NCI-H1417 (cell line): ENCODE data around the gene SHISAL1.

Source experiments
- DNase-seq, 3 experiments: peaks; one replicate each; lab custom pipeline; 2025; lab: John Stamatoyannopoulos, UW

The SHISAL1 gene

DNA sequence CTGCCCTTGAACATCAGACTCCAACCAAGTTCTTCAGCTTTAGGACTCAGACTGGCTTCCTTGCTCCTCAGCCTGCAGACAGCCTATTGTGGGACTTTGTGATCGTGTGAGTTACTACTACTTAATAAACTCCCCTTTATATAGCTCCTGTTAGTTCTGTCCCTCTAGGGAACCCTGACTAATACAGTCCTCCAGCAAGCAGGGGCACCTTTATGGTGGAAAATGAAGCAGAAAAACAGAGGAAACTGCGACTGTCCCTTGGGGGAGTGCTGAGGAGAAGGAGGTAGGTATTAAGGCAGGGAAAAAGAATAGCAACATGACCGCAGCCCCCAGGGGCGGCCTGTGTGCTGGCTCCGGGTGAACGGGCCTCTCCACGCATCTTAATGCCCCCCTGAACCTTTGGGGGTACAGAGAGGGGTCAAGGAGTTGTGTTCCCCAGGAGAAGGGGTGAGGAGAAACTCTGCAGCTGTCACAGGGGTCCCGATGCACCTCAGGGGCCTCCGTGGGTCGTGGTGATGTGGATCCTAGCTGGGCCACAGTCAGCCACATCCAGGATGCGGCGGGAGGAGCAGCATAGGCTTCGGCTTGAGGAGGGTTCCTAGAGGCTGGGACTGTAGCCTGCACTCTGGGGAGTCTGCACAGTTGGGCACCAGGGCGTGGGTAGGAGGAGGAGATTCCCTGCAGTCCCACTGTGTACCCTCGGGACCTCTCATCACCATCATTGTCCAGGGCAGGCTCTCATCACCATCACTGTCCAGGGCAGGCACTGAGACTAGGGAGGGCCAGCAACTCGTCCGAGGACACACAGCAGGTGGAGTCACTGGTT lies 34.3 kb downstream of the SHISAL1 start:
- DNase-seq, result no peak

DNA sequence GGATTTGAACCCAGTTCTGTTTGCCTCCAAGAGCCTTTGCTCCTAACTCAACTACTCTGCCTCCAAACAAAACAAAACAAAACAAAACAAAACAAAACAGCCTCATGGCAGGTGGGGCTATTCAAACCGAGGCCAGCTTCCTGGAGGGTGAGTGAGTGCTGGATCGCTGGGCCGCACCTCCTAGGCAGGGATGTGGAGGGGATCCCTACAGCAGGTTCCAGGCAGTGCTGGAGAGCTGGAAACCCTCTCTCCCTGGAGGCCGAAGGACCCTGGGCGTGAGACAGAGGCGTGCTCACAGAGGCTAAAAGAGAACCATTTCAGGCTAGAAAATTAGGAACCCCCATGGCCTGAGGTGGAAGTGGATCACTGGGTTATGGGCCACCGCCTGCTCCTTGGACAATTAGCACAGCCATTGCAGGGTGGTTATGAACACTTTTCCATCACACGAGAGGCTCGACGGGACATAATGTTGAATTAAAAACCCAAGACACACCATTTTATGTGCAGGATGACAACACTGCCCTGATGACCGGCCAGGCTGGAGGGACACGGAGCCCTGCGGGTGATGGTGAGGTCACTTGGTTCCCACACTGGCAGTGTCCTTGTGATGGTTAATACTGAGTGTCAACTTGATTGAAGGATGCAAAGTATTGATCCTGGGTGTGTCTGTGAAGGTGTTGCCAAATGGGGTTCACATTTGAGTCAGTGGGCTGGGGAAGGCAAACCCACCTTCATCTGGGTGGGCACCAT lies 35.2 kb downstream of the SHISAL1 start:
- no peak for DNase-seq

DNA sequence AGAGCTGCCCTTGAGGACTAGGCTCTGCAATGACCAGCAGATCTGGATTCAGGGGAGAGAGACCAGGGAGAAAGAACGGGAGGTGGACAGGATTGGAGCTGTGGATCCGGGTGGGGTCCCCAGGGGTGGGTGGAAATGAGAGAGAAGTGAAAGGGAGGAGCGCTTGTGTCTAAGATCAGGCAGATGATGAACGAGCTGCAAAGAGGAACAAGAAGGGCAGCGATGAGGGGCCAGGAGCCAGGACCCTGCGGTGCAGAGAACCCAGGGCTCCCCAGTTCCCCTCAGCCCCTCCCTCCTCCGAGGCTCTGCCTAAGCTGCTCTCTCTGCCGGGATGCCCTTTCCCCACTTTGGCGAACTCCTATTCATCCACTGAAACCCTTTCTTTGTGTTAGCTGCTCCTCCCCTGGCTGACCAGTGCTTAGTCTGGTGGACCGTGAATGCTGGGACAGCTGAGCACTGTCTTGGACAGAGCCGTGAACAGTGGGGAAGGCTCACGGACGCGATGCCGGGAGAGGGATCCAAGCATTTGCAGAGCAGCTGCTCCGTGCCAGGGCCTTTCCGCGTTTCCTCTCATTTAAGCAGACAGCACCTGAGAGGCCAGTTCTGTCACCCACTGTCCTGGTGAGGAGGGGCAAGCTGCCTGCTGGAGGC lies 35.9 kb downstream of the SHISAL1 start:
- no peak for DNase-seq

DNA sequence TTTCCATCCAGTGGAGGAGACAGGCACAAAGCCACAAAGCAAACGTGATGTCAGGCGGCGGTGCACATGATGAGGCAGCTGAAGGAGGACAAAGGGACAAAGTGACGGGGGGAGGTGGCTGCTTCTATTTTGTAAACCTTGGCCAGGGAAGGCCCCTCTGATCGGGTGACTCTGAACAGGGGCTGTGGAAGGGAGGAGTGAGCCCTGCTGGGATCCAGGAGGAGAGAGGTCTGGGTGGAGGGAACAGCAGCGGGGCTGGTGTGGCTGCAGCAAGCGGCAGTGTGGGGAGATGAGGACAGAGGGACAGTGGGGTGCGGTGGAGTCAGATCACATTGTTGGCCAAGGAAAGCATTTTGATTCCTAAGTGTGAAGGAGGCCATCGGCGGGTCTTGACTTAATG lies 36.7 kb downstream of the SHISAL1 start:
- no peak for DNase-seq

DNA sequence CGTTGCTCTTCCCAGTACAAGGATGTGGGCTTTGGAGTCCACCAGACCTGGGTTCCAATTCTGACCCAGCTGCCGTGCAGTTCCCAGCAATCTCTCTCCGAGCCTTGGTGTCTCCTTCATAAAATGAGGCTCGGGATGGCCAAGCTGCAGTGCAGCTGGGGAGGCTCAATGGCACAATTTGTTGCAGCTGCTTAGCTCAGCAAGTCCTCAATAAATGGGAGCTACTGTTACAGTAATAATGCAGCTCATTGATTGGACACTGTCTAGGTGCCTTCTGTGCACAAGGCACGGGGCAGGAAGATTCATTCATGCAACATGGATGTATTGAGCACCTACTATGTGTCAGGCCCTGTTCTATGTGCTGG lies 37.1 kb downstream of the SHISAL1 start:
- no peak for DNase-seq

DNA sequence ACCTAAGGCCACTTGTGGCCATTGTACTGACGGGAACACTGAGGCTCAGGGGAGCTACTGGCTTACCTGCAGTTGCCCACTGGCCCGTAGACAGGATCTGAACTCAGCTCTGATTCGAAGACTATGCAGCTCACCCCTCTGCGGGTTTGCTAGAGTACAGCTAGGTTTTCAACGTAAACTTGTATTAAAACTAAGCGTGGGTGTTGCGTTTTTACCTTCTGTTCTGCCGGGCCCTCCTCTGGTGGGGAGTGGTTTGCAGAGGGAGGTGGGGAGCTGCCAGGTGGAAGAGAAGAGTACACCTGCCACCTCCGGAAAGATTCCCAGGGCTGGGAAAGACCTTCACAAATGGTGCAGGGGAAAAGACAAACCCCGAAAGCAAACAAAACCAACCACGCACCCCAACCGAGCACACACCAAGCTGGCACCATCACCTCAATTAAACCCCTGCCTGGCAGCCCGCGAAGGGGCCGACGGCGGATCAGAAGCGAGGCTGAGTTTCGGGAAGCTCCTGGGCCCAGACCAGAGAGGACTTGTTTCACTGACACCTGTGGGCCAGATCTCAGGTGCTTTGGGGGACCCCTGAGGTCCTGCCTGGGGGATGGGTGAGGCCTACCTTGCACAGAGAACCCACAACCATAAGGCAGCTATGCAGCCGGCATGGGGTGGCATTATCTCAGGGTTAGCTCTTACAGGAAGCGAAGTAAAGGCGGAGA lies 37.7 kb downstream of the SHISAL1 start:
- DNase-seq, result no peak

DNA sequence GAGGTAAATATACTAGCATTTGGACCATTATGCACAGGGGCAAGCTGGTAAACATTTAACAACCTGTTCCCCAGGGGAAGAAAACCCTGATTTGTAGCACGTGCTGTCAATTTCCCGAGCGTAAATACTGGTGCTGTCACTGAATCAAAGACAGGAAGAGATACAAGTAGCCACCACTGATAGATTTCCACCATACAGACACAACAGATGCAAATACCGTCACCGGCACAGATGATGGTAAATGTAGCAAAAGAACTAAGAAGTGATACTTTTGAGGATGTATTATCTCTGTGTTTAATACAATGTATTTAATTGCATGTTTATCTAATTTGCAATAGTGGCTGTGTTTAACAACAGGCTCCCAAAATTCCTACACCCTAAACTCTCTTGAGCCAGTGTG lies 39.6 kb downstream of the SHISAL1 start:
- no peak for DNase-seq

DNA sequence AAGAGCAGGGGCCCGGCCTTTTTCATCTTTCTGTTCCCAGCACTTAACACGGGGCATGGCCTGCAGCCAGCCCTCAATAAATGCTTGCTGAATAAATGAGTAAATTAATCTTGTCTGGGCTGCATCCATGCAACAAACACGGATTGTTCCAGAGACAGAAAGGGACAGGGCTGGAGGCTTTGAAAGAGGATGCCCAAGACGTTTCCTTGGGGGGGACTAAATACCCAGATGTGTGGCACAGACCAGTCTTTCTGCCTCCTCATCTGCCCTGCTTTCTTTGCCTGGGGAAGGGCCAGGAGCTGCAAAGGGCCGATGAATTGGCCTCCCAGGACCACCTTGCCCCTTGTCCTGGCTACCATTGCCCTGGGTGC lies 40.4 kb downstream of the SHISAL1 start:
- no peak for DNase-seq

DNA sequence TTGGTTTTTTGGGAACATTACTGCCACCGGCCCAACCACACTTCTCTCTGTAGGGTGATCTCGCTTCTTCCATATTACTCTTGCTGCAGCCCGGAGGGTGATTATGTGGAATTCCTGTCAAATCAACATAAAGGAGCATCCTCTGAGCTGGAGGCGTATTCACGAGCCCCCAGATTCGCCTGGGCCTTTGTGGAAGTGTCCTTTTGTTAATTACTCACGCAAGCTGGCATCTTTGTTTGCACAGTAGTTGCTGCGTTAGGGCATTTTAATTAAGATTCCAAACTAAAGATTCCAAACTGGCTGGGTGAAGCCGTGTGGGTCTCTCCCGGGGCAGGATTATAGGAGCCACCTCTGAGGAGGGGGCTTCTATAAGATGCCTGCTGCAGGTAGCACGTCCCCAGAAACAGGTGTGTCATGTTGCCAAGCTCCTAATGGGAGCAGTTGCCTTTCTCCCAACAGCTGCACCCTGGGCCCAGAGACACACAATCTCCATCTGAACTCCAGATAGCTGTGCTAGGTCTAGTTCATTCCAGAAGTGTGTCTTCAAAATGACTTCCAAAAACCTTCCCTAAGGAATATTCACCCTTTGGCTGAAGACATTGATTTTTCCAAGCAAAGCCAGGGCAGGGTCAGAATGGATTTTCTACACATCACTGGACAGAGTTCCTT lies 40.9 kb downstream of the SHISAL1 start:
- DNase-seq, result peak in 1 of 3 experiments; percentile 43

DNA sequence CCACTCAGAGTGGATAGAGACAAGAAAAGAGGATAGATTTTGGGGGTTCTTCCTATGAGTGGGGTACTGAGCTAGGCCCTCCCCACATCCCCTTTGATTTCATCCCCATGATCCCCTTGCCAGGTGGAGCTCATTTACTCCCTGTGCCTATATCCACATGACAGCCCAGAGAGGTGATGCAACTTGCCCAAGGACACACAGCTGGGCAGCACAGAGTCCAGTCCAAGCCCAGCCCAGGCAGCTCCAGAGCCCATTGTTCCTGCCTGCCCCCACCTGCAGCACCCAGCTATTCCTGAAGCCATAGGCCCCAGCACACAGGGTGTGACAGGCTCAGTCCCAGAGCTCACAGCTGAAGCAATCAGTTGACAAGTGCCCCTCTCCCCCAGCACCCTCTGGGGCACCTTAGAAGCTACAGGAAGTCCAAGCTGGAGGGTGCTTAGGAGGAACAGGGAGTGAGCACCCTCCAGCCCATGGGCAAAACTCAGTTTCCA lies 41.7 kb downstream of the SHISAL1 start:
- no peak for DNase-seq

DNA sequence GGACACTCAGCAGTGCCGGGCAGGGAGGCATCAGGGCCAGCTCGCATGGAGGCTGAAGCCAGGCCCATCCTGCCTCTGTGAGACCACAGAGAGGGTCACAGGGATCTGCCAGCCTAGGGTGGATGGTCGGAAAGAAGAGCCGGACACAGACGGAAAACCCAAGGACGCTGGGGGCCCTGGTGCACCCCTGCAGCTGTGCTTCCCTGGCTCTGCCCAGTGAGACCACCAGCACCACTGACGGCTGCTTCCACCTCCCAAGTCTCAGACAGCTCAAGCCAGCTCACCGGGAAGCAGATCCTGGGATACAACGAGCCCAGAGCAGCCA lies 42.2 kb downstream of the SHISAL1 start:
- no peak for DNase-seq

DNA sequence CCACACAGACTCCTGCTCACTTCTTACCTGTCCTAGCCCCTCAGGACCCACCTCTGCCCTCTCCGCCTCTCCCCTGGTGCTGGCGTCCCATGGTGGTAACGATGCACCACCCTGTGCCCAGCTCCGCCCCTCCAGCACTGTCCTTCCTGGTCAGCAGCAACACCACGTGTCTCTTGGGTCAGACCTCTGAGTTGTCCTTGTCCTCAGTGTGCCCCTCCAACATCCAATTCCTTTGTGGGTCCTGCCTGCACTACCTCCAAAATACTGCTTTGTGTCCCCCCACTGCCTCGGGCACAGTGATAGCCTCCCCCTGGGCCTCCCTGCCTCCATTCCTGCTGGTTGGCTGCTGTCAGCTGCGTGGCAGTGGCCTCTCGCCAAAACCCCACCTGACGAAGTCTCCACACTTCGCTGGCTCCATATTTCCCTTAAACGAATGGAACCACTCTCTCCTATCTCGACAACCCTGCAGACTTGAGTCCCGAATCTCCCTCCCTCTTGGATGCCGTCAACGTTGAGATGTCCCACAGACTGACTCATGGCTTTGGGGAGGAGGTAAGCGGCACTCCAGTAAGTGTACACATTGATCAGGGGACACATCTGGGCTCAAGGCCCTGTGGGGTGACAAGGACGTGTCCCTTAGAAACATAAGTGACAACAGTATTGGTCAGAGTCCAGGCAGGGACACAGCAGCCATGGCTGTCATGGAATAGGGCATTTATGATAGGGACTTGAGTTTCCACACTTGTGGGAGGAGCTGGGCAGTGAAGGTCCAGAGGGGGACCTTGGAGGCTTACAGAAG lies 42.8 kb downstream of the SHISAL1 start:
- no peak for DNase-seq

DNA sequence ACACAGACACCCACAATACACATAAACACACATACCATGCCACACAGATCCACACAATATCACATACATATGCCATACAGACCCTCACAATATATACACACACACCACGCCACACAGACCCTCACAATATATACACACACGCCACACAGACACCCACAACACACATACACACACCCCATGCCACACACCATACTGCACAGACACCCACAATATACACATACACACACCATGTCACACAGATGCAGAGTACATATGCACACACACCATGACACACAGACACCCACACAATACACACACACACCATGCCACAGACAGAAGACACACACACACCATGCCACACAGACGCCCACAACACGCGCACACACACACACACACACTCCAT lies 43.6 kb downstream of the SHISAL1 start:
- DNase-seq, result no peak

DNA sequence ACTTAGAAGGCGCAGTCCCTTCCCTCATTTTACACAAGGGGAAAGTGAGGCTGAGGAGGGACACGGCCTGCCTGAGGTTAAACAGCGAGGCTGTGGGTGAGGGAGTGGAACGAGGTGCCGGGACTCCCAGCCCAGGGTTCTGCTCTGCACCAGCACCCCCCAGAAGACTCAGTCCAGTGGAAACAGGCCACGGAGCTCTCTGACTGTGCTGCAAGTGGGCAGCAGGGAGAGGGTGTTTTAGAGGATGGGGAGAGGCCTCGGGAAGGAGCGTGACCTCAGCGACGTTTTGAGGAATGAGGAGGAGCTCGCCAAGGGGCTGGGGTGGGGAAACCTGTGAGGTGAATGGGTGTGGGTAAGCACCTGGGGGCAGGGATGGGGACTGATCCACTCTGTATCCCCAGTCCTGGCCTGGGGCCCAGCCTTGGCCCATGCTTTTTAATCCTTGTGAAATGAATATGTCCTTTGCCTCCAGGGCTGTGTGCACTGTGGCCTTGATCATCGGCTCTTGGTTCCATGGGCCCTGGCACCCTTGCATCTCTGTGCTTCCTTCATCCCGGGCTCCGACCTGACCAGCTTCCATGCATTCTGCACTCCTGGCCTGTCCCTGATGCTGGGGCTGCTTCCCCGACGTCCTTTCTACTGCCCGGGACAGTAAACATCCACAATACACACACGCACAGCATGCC lies 44.2 kb downstream of the SHISAL1 start:
- DNase-seq, result no peak

DNA sequence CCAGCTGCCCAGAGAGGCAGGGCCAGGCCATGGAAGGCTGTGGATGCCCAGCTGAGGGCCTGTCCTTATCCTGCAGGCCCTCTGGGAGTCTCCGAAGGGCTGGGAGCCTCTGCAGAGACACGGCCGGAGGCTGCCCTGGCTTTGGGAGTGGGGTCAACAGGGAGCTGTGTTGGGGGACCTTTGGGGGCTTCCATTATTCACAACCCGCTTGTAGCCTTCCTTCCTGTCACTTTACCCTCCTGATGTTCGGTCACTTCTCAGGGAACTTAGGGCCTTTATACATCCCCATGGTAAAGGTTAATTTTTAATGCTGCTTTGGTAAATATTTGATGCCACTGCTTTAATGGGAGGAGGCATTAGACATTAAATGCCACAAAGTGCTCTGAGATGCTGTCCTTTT lies 44.9 kb downstream of the SHISAL1 start:
- no peak for DNase-seq

DNA sequence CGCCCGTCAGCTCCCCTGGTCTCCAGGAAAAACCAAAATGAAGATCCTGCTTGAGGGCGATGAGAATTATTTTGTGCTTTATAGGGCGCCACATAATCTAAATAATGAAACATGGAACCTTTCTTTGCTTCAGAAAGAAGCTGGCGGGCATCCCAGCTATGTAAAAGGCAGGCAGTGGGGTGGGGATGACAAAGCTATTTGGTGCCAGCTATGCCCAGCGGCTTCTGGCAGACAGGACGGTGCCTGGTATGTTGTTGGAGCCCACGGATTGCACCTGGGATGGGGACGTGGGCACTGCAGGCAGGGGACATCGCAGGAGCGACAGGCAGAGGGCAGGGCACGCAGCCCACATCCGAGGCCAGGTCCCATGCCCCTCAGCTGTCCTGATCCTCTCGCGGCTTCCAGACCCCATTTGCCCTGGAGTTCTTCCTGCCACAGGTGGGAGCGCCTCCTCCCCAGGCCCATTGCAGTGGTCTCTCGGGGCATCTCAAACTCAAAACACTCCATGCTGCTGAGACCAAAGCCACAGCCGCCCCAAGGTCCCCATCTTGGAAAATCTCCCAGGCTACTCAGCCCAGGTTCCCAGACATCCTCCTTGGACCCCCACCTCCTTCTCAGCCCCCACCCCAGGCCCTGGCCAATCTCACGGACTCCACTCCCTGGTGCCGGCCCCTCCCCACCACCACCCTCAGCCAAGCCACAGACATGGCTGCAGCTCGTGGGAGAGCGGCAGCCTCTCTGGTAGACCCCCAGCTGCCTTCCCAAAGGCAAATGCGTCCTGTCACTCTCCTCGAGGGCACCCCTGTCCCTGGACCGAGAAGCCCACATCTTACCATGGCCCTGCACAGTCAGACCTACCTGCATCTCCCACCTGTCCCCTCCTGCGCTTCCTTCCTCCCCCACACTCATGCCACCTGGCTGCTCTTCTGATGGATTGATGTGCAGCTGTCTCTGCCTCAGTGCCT lies 45.7 kb downstream of the SHISAL1 start:
- DNase-seq, result no peak

DNA sequence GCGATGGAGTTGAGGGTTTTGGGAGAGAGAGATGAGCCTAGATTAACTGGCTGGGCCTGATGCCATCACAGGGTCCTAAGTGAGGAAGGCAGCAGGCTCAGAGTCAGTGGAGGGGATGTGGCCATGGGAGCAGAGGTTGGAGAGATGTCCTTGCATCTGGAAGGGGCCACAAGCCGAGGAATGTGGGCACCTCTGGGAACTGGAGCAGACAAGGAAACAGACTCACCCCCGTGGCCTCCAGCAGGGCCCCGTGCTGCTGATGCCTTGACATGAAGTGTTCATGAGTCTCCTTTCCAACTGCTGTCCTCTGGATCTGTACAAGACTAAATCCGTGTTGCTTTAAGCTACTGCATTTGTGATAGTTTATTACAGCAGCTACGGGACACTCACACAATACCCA lies 49.2 kb downstream of the SHISAL1 start:
- no peak for DNase-seq

DNA sequence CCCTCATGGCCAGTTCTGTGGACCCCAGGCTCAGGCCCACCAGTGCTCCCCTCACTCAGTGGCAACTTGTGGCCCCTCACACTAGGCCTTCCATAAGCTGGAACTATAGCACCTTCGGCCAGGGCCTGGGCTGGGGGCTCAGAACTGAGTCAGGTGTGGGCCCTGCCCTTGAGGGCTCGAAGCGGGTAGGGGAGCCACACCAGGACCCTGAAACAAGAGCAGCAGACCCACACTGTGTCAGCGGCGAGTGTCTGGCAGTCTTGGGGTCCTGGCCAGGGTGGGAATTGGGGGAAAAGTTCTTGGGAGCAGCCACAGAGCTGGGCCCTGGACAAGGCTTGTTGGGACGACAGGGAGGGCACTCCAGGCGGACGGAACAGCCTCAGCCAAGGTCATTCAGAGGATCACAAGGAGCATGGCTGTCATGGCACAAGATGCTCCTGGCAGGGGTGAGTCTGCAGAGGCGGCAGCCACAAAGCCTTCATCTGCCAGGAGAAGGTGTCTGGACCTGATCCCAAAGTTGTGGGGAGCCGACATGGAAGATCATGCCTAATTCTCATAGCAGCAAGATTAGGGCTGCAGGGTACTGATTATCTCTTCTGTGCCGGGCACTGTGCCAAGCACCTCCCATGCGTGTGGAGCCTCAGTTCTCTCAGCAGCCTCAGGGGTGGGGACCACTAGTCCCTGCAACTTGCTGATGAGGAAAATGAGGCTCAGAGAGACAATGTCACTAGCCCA lies 50.7 kb downstream of the SHISAL1 start:
- peak in 2 of 3 experiments; percentile 38 to 70 for DNase-seq
